Activated naive CD8-positive, alpha-beta T cell (primary cell): ENCODE results near the gene NDUFS6.

Source experiments
- H3K27ac Mint-ChIP-seq: one replicate; pipeline ENCODE4 v1.8.0; 2021; ENCODE audit warnings: mixed read lengths
- H3K27me3 Mint-ChIP-seq: one replicate; pipeline ENCODE4 v1.8.0; 2021; ENCODE audit warnings: mixed read lengths
- H3K36me3 Mint-ChIP-seq: one replicate; pipeline ENCODE4 v1.8.0; 2021; ENCODE audit warnings: mixed read lengths
- H3K4me1 Mint-ChIP-seq: one replicate; pipeline ENCODE4 v1.8.0; 2021; ENCODE audit warnings: low read depth, mixed read lengths
- H3K4me3 Mint-ChIP-seq: one replicate; pipeline ENCODE4 v1.8.0; 2021; ENCODE audit warnings: mild to moderate bottlenecking, mixed read lengths
- H3K9me3 Mint-ChIP-seq: one replicate; pipeline ENCODE4 v1.8.0; 2021; ENCODE audit warnings: low read depth, mixed read lengths

NDUFS6 gene

GRCh38 chr5:1771149-1772065, 29.8 kb upstream of the NDUFS6 start:
- no peak overlapping the region for H3K27ac Mint-ChIP-seq
- H3K4me1 Mint-ChIP-seq: no peaks in the 10 kb centered on the region
- no peaks in the 10 kb centered on the region for H3K36me3 Mint-ChIP-seq
- H3K27me3 Mint-ChIP-seq: no peaks in the 10 kb centered on the region
- H3K4me3 Mint-ChIP-seq: no peak overlapping the region
- no peaks in the 10 kb centered on the region for H3K9me3 Mint-ChIP-seq

- Mint-ChIP-seq H3K4me1 (no peaks in the 10 kb centered on the region), H3K27me3 (no peaks in the 10 kb centered on the region), H3K27ac (no peak overlapping the region), H3K36me3 (no peaks in the 10 kb centered on the region), H3K4me3 (no peak overlapping the region), H3K9me3 (no peaks in the 10 kb centered on the region)
Measured at GRCh38 chr5:1772634-1773033, 28.6 kb upstream of the NDUFS6 start.

- Mint-ChIP-seq H3K27ac (no peak overlapping the region), H3K9me3 (no peaks in the 10 kb centered on the region), H3K36me3 (no peaks in the 10 kb centered on the region), H3K27me3 (no peaks in the 10 kb centered on the region), H3K4me1 (no peaks in the 10 kb centered on the region), H3K4me3 (no peak overlapping the region)
Measured at GRCh38 chr5:1776831-1777230, 24.4 kb upstream of the NDUFS6 start.

- Mint-ChIP-seq H3K27me3 (no peaks in the 10 kb centered on the region), H3K9me3 (no peaks in the 10 kb centered on the region), H3K36me3 (no peaks in the 10 kb centered on the region), H3K27ac (no peak overlapping the region), H3K4me1 (no peaks in the 10 kb centered on the region), H3K4me3 (no peak overlapping the region)
Measured at GRCh38 chr5:1777281-1778137, 23.7 kb upstream of the NDUFS6 start.

- Mint-ChIP-seq H3K4me3 (no peak overlapping the region), H3K4me1 (peaks cover 8% of the 10 kb centered on the region), H3K9me3 (no peaks in the 10 kb centered on the region), H3K27me3 (no peaks in the 10 kb centered on the region), H3K27ac (no peak overlapping the region), H3K36me3 (no peaks in the 10 kb centered on the region)
Measured at GRCh38 chr5:1778138-1779020, 22.8 kb upstream of the NDUFS6 start.

- no peaks in the 10 kb centered on the region for H3K27me3 Mint-ChIP-seq
- no peaks in the 10 kb centered on the region for H3K36me3 Mint-ChIP-seq
- no peak overlapping the region for H3K4me3 Mint-ChIP-seq
- H3K4me1 Mint-ChIP-seq: peaks cover 9% of the 10 kb centered on the region
- no peak overlapping the region for H3K27ac Mint-ChIP-seq
- no peaks in the 10 kb centered on the region for H3K9me3 Mint-ChIP-seq
Measured at GRCh38 chr5:1779021-1779680, 22.1 kb upstream of the NDUFS6 start.

- Mint-ChIP-seq H3K27ac (no peak overlapping the region), H3K27me3 (no peaks in the 10 kb centered on the region), H3K36me3 (no peaks in the 10 kb centered on the region), H3K9me3 (no peaks in the 10 kb centered on the region), H3K4me3 (no peak overlapping the region), H3K4me1 (peaks cover 16% of the 10 kb centered on the region)
Measured at GRCh38 chr5:1779782-1780613, 21.2 kb upstream of the NDUFS6 start.

- H3K4me1 Mint-ChIP-seq: peaks cover 18% of the 10 kb centered on the region
- no peaks in the 10 kb centered on the region for H3K9me3 Mint-ChIP-seq
- no peak overlapping the region for H3K4me3 Mint-ChIP-seq
Measured at GRCh38 chr5:1780614-1780930, 20.6 kb upstream of the NDUFS6 start.

GRCh38 chr5:1781107-1781506, 20.1 kb upstream of the NDUFS6 start:
- H3K36me3 Mint-ChIP-seq: no peaks in the 10 kb centered on the region
- no peak overlapping the region for H3K27ac Mint-ChIP-seq
- peaks cover 20% of the 10 kb centered on the region for H3K4me1 Mint-ChIP-seq
- H3K9me3 Mint-ChIP-seq: no peaks in the 10 kb centered on the region
- H3K4me3 Mint-ChIP-seq: no peak overlapping the region
- no peaks in the 10 kb centered on the region for H3K27me3 Mint-ChIP-seq

More at GRCh38 chr5:1780614-1780930, 20.6 kb upstream of the NDUFS6 start:
- Mint-ChIP-seq H3K36me3 (no peaks in the 10 kb centered on the region), H3K27ac (no peak overlapping the region), H3K27me3 (no peaks in the 10 kb centered on the region)

GRCh38 chr5:1781726-1782384, 19.4 kb upstream of the NDUFS6 start:
- H3K27me3 Mint-ChIP-seq: no peaks in the 10 kb centered on the region
- H3K4me1 Mint-ChIP-seq: peaks cover 20% of the 10 kb centered on the region
- H3K4me3 Mint-ChIP-seq: no peak overlapping the region
- no peaks in the 10 kb centered on the region for H3K9me3 Mint-ChIP-seq
- no peaks in the 10 kb centered on the region for H3K36me3 Mint-ChIP-seq
- no peak overlapping the region for H3K27ac Mint-ChIP-seq

- Mint-ChIP-seq H3K4me3 (no peak overlapping the region), H3K27me3 (no peaks in the 10 kb centered on the region), H3K9me3 (no peaks in the 10 kb centered on the region), H3K4me1 (peaks cover 20% of the 10 kb centered on the region), H3K36me3 (no peaks in the 10 kb centered on the region), H3K27ac (no peak overlapping the region)
Measured at GRCh38 chr5:1782385-1783215, 18.6 kb upstream of the NDUFS6 start.

GRCh38 chr5:1783216-1783554, 18.0 kb upstream of the NDUFS6 start:
- Mint-ChIP-seq H3K9me3 (no peaks in the 10 kb centered on the region), H3K4me1 (peaks cover 22% of the 10 kb centered on the region), H3K27me3 (no peaks in the 10 kb centered on the region), H3K36me3 (no peaks in the 10 kb centered on the region), H3K27ac (no peak overlapping the region), H3K4me3 (no peak overlapping the region)
